CD14-positive monocyte (primary cell): Measurements from ENCODE around the gene BET1. TPM values are rescaled to one million over a fixed set of nuclear protein-coding genes. Genes with fewer than 3 reads are reported as not detected.
"Not testable (repeated sequence)": the region's sequence is repeated elsewhere in the genome, so short reads cannot be mapped to it uniquely, and the experiment has no call there.

Experiments
- DNase-seq, 3 donors: peaks; one replicate each; pipeline ENCODE4 v3.0.0-alpha.2; 2011 to 2022
- H2AFZ ChIP-seq: 2 replicates; pipeline ENCODE4 v1.6.0; 2012; ENCODE audit warnings: mild to moderate bottlenecking, low read depth, low read length, inconsistent platforms; ENCODE audit not compliant: insufficient read depth, poor library complexity, severe bottlenecking
- H3K27ac ChIP-seq, 2 donors: 1 replicate in 1 of 2; 2 replicates in 1 of 2; pipeline ENCODE4 v1.5.1; 2012 to 2013; ENCODE audit warnings: low read length in 2 of 2, control low read depth in 1 of 2, inconsistent platforms in 1 of 2, low read depth in 1 of 2, mild to moderate bottlenecking in 1 of 2
- H3K27me3 ChIP-seq, 2 donors: one replicate each; pipeline versions ENCODE4 v1.6.0 to v1.6.1; 2011 to 2013; ENCODE audit warnings: low read length in 2 of 2; ENCODE audit not compliant: control insufficient read depth in 2 of 2, insufficient read depth in 2 of 2
- H3K36me3 ChIP-seq, 2 donors: replicated peaks in 1 of 2; 1 replicate in 1 of 2; 2 replicates in 1 of 2; pipeline versions ENCODE4 v1.5.1 to v1.6.1; 2012 to 2013; ENCODE audit warnings: low read length in 2 of 2, control low read depth in 1 of 2, inconsistent platforms in 1 of 2, mild to moderate bottlenecking in 1 of 2; ENCODE audit not compliant: insufficient read depth in 2 of 2, control insufficient read depth in 1 of 2
- H3K4me1 ChIP-seq, 2 donors: 1 replicate in 1 of 2; 2 replicates in 1 of 2; pipeline versions ENCODE4 v1.5.1 to v1.6.1; 2012 to 2013; ENCODE audit warnings: low read length in 2 of 2, control low read depth in 1 of 2, inconsistent platforms in 1 of 2, mild to moderate bottlenecking in 1 of 2, moderate library complexity in 1 of 2; ENCODE audit not compliant: insufficient read depth in 2 of 2, control insufficient read depth in 1 of 2
- H3K4me2 ChIP-seq: replicated peaks from 2 replicates; pipeline ENCODE3; 2012; ENCODE audit warnings: low read length, moderate library complexity, mild to moderate bottlenecking; ENCODE audit not compliant: poor library complexity, severe bottlenecking; ENCODE audit errors: extremely low read depth
- H3K4me3 ChIP-seq, 3 experiments: fragments of 200-600 bp in 1 of 3; sonication (generic) in 1 of 3; replicated peaks in 1 of 3; 1 replicate in 2 of 3; 2 replicates in 1 of 3; pipeline ENCODE4 v1.5.1; 2011 to 2013; ENCODE audit warnings: low read length in 3 of 3, mild to moderate bottlenecking in 3 of 3, control low read depth in 2 of 3, low read depth in 2 of 3, inconsistent platforms in 1 of 3, moderate library complexity in 1 of 3
- H3K79me2 ChIP-seq: 2 replicates; pipeline ENCODE4 v1.6.0; 2012; ENCODE audit warnings: mild to moderate bottlenecking, control low read depth, inconsistent platforms, low read length, moderate library complexity; ENCODE audit not compliant: insufficient read depth
- H3K9ac ChIP-seq: 2 replicates; pipeline ENCODE4 v1.6.0; 2017; ENCODE audit warnings: low read length, mild to moderate bottlenecking; ENCODE audit not compliant: insufficient read depth, poor library complexity, severe bottlenecking
- H3K9me3 ChIP-seq, 2 donors: replicated peaks in 1 of 2; 1 replicate in 1 of 2; 2 replicates in 1 of 2; pipeline versions ENCODE4 v1.5.1 to v1.6.1; 2012 to 2013; ENCODE audit warnings: low read length in 2 of 2, control low read depth in 1 of 2; ENCODE audit not compliant: control insufficient read depth in 1 of 2, insufficient read depth in 1 of 2
- H4K20me1 ChIP-seq: 2 replicates; pipeline ENCODE4 v1.6.0; 2012; ENCODE audit warnings: mild to moderate bottlenecking, low read length, control low read depth, moderate library complexity; ENCODE audit not compliant: insufficient read depth
- H3K27ac Mint-ChIP-seq, 7 donors: one replicate each; pipeline ENCODE4 v1.8.0; 2020; ENCODE audit warnings: mild to moderate bottlenecking in 7 of 7, mixed read lengths in 7 of 7, moderate library complexity in 6 of 7, inconsistent platforms in 2 of 7
- H3K27me3 Mint-ChIP-seq, 3 donors: one replicate each; pipeline ENCODE4 v1.8.0; 2021 to 2022; ENCODE audit warnings: low read depth in 3 of 3, mild to moderate bottlenecking in 3 of 3, mixed read lengths in 3 of 3, moderate library complexity in 3 of 3, inconsistent platforms in 1 of 3
- H3K36me3 Mint-ChIP-seq, 2 donors: one replicate each; pipeline ENCODE4 v1.8.0; 2020; ENCODE audit warnings: mixed read lengths in 2 of 2, inconsistent platforms in 1 of 2, mild to moderate bottlenecking in 1 of 2
- H3K4me1 Mint-ChIP-seq: one replicate; pipeline ENCODE4 v1.8.0; 2020; ENCODE audit warnings: mild to moderate bottlenecking, mixed read lengths
- H3K4me3 Mint-ChIP-seq, 2 donors: one replicate each; pipeline ENCODE4 v1.8.0; 2020; ENCODE audit warnings: mild to moderate bottlenecking in 2 of 2, mixed read lengths in 2 of 2, moderate library complexity in 1 of 2
- H3K9me3 Mint-ChIP-seq, 7 donors: one replicate each; pipeline ENCODE4 v1.8.0; 2020 to 2022; ENCODE audit warnings: mixed read lengths in 7 of 7, mild to moderate bottlenecking in 6 of 7, moderate library complexity in 6 of 7, inconsistent platforms in 2 of 7
- CTCF ChIP-seq: fragments of 200-600 bp; IDR thresholded peaks from one replicate; pipeline ENCODE4 v1.8.0; 2022; ENCODE audit warnings: antibody characterized with exemption, mild to moderate bottlenecking
- WGBS: methylation state at CpG from one replicate; pipeline ENCODE4 v1.1.5; 2013; ENCODE audit warnings: missing lambda C conversion rate; ENCODE audit not compliant: insufficient coverage; 5-methylcytosine and 5-hydroxymethylcytosine counted together
- intact Hi-C, 2 donors: fragments of 100-400 bp; cut with micrococcal nuclease; formaldehyde crosslinking; loops; one replicate each; pipeline versions ENCODE4 v1.15.0 to v1.15.1; 2023
- polyA plus RNA-seq, 3 donors: library from polyadenylated mRNA; depleted of rRNA in 1 of 3; unstranded in 2 of 3; stranded (reverse) in 1 of 3; fragments of 300-500 nt in 2 of 3; fragments of >200 nt in 1 of 3; fragmentation: Illumina TruSeq in 2 of 3; gene quantifications; 1 replicate in 2 of 3; 2 replicates in 1 of 3; pipeline ENCODE4 v1.2.3, GENCODE V29; 2012 to 2021

The BET1 gene
- polyA plus RNA-seq, 3 donors = 5.4 to 14.1 (median 8.2) TPM

GRCh38 chr7:94029976-94030375 lies 25.8 kb upstream of the BET1 start:
- H3K27me3 Mint-ChIP-seq = peaks cover 0 to 5% (median 4%) of the 10 kb centered on the region in 3 donors
- no peaks in the 10 kb centered on the region for H3K36me3 Mint-ChIP-seq
- no peak overlapping the region for H3K9ac ChIP-seq

GRCh38 chr7:94028768-94029167 lies 24.6 kb upstream of the BET1 start:
- no peak overlapping the region for H3K4me3 ChIP-seq
- H3K9ac ChIP-seq = no peak overlapping the region
- H3K27ac ChIP-seq = no peak overlapping the region
- WGBS = 100% methylated on average over 1 of the region's 1 CpG
- no peaks in the 10 kb centered on the region for H3K9me3 ChIP-seq
- H3K9me3 Mint-ChIP-seq = peaks cover 0 to 4% (median 0%) of the 10 kb centered on the region in 7 donors
- no peak overlapping the region for H3K4me3 Mint-ChIP-seq
- no peaks in the 10 kb centered on the region for H3K27me3 ChIP-seq
- peaks cover 3 to 5% (median 4%) of the 10 kb centered on the region in 3 donors for H3K27me3 Mint-ChIP-seq
- no peak for TF ChIP-seq CTCF
- H3K4me2 ChIP-seq = no peak overlapping the region
- no peak overlapping the region for H2AFZ ChIP-seq
- no peak overlapping the region for H3K27ac Mint-ChIP-seq
- no peaks in the 10 kb centered on the region for H3K36me3 ChIP-seq
- H3K4me1 Mint-ChIP-seq = peaks cover 2% of the 10 kb centered on the region
- H3K36me3 Mint-ChIP-seq = no peaks in the 10 kb centered on the region
- intact Hi-C loops = no loop called here
- DNase-seq = peak in 1 of 3 donors; percentile 23
- H3K79me2 ChIP-seq = no peaks in the 10 kb centered on the region
- H4K20me1 ChIP-seq = no peaks in the 10 kb centered on the region
- no peaks in the 10 kb centered on the region for H3K4me1 ChIP-seq

More at GRCh38 chr7:94029976-94030375, 25.8 kb upstream of the BET1 start:
- Mint-ChIP-seq H3K4me1 (peaks cover 2% of the 10 kb centered on the region), H3K27ac (peak overlapping the region in 1 of 7 donors; percentile 2), H3K4me3 (no peak overlapping the region), H3K9me3 (peaks cover 0 to 4% (median 0%) of the 10 kb centered on the region in 7 donors)
- intact Hi-C loops = no loop called here
- Histone ChIP-seq H3K4me2 (no peak overlapping the region), H3K79me2 (no peaks in the 10 kb centered on the region), H3K9me3 (no peaks in the 10 kb centered on the region), H2AFZ (no peak overlapping the region), H3K4me1 (no peaks in the 10 kb centered on the region), H3K27ac (no peak overlapping the region), H3K4me3 (no peak overlapping the region), H3K36me3 (no peaks in the 10 kb centered on the region), H4K20me1 (no peaks in the 10 kb centered on the region), H3K27me3 (no peaks in the 10 kb centered on the region)
- peak in 1 of 3 donors; percentile 8 for DNase-seq
- no CpG with 5 or more reads among the region's 3 CpGs for WGBS
- TF ChIP-seq CTCF = no peak

GRCh38 chr7:94026619-94027018 lies 22.5 kb upstream of the BET1 start:
- H3K79me2 ChIP-seq, H3K4me1 ChIP-seq, intact Hi-C loops, H3K9me3 Mint-ChIP-seq, H3K36me3 Mint-ChIP-seq, DNase-seq, H3K27ac Mint-ChIP-seq, H3K27ac ChIP-seq, H3K36me3 ChIP-seq, H4K20me1 ChIP-seq, H3K27me3 ChIP-seq, H3K9ac ChIP-seq, H3K4me3 ChIP-seq, H3K27me3 Mint-ChIP-seq, H3K4me1 Mint-ChIP-seq, H3K4me3 Mint-ChIP-seq, H2AFZ ChIP-seq, H3K9me3 ChIP-seq, H3K4me2 ChIP-seq: not testable (repeated sequence)
- no CpG with 5 or more reads among the region's 2 CpGs for WGBS
